HEK293 (cell line): ENCODE results near the gene TCF3.
A peak's percentile ranks its signal among the peaks of the same experiment; 100 is the strongest.

Source experiments
- CTCF ChIA-PET: fragments of 350-600 bp; formaldehyde crosslinking; extraction: SDS; loops from one replicate; lab custom pipeline; 2021; ENCODE audit warnings: antibody characterized with exemption; lab: Yijun Ruan, JAX
- POLR2A ChIA-PET: fragments of 300-600 bp; formaldehyde crosslinking; extraction: SDS; loops from one replicate; lab custom pipeline; 2020; ENCODE audit warnings: antibody characterized with exemption, inconsistent platforms; lab: Yijun Ruan, JAX
- H3K27ac ChIP-seq: fragments of 200-500 bp; sonication (Bioruptor generic); 2 replicates; pipeline ENCODE4 v1.5.1; 2014; ENCODE audit warnings: low read depth, low read length, control low read depth, inconsistent platforms; ENCODE audit errors: extremely low read depth
- H3K36me3 ChIP-seq, 2 experiments: fragments of 200-500 bp in 1 of 2; sonication (Bioruptor generic) in 1 of 2; 1 replicate in 1 of 2; 2 replicates in 1 of 2; pipeline ENCODE4 v1.5.1; 2014 to 2017; ENCODE audit warnings: inconsistent platforms in 2 of 2, low read length in 2 of 2; ENCODE audit not compliant: control insufficient read depth in 2 of 2, insufficient read depth in 1 of 2
- H3K4me1 ChIP-seq: fragments of 200-500 bp; sonication (Bioruptor generic); 2 replicates; pipeline ENCODE4 v1.5.1; 2014; ENCODE audit warnings: mild to moderate bottlenecking, low read length, inconsistent platforms; ENCODE audit not compliant: control insufficient read depth, insufficient read depth
- H3K4me3 ChIP-seq: 2 replicates; pipeline ENCODE4 v1.5.1; 2011; ENCODE audit warnings: low read depth, mild to moderate bottlenecking, control low read depth, low read length, moderate library complexity
- H3K9me3 ChIP-seq: fragments of 200-500 bp; sonication (Bioruptor generic); 2 replicates; pipeline ENCODE4 v1.5.1; 2014; ENCODE audit warnings: low read depth, low read length, inconsistent platforms; ENCODE audit not compliant: control insufficient read depth, insufficient read depth
- BCL11A ChIP-seq: fragments of 450-650 bp; formaldehyde crosslinking; IDR thresholded peaks from 2 replicates; pipeline ENCODE4 v1.5.1; 2016; ENCODE audit warnings: low read depth, missing biosample characterization, missing genetic modification characterization
- GLIS1 ChIP-seq: fragments of 450-650 bp; formaldehyde crosslinking; IDR thresholded peaks from 2 replicates; pipeline ENCODE4 v1.5.1; 2016; ENCODE audit warnings: missing biosample characterization, missing genetic modification characterization
- GLIS2 ChIP-seq: fragments of 450-650 bp; formaldehyde crosslinking; IDR thresholded peaks from 2 replicates; pipeline ENCODE4 v1.5.1; 2016; ENCODE audit warnings: missing biosample characterization, missing genetic modification characterization
- HOXC10 ChIP-seq: sonication (generic); formaldehyde crosslinking; IDR thresholded peaks from 2 replicates; pipeline ENCODE4 v1.8.1; 2023; ENCODE audit warnings: mild to moderate bottlenecking, missing genetic modification reagents
- MZF1 ChIP-seq: fragments of 450-650 bp; formaldehyde crosslinking; IDR thresholded peaks from 2 replicates; pipeline ENCODE4 v1.5.1; 2017; ENCODE audit warnings: missing biosample characterization, missing genetic modification characterization, borderline replicate concordance
- SCRT2 ChIP-seq: fragments of 450-650 bp; formaldehyde crosslinking; IDR thresholded peaks from 2 replicates; pipeline ENCODE4 v1.5.1; 2016; ENCODE audit warnings: missing biosample characterization, missing genetic modification characterization
- ZBTB20 ChIP-seq: fragments of 450-650 bp; formaldehyde crosslinking; IDR thresholded peaks from 2 replicates; pipeline ENCODE4 v1.5.1; 2016; ENCODE audit warnings: missing biosample characterization, missing genetic modification characterization
- ZNF157 ChIP-seq: fragments of 450-650 bp; formaldehyde crosslinking; IDR thresholded peaks from 2 replicates; pipeline ENCODE4 v1.5.1; 2016; ENCODE audit warnings: missing biosample characterization, missing genetic modification characterization
- ZNF366 ChIP-seq: fragments of 450-650 bp; formaldehyde crosslinking; conservative IDR thresholded peaks from 2 replicates; pipeline ENCODE4 v1.5.1; 2016; ENCODE audit warnings: missing biosample characterization, missing genetic modification characterization
- ZNF391 ChIP-seq: fragments of 450-650 bp; formaldehyde crosslinking; IDR thresholded peaks from 2 replicates; pipeline ENCODE4 v1.5.1; 2016; ENCODE audit warnings: low read depth, missing biosample characterization, missing genetic modification characterization, borderline replicate concordance
- ZNF600 ChIP-seq: fragments of 450-650 bp; formaldehyde crosslinking; IDR thresholded peaks from 2 replicates; pipeline ENCODE4 v1.5.1; 2016; ENCODE audit warnings: missing biosample characterization, missing genetic modification characterization
- ZNF843 ChIP-seq: fragments of 450-650 bp; formaldehyde crosslinking; IDR thresholded peaks from 2 replicates; pipeline ENCODE4 v1.5.1; 2016; ENCODE audit warnings: missing biosample characterization, missing genetic modification characterization
- ZXDB ChIP-seq: fragments of 450-650 bp; formaldehyde crosslinking; IDR thresholded peaks from 2 replicates; pipeline ENCODE4 v1.5.1; 2016; ENCODE audit warnings: missing biosample characterization, missing genetic modification characterization
- TF ChIP-seq, protein P1 (sequence below): fragments of 450-650 bp; formaldehyde crosslinking; conservative IDR thresholded peaks from 2 replicates; pipeline ENCODE4 v1.5.1; 2016; ENCODE audit warnings: low read depth, missing biosample characterization, missing genetic modification characterization
- TF ChIP-seq, protein P2 (sequence below): fragments of 450-650 bp; formaldehyde crosslinking; IDR thresholded peaks from 2 replicates; pipeline ENCODE4 v1.5.1; 2016; ENCODE audit warnings: missing biosample characterization, missing genetic modification characterization

The TCF3 gene

DNA sequence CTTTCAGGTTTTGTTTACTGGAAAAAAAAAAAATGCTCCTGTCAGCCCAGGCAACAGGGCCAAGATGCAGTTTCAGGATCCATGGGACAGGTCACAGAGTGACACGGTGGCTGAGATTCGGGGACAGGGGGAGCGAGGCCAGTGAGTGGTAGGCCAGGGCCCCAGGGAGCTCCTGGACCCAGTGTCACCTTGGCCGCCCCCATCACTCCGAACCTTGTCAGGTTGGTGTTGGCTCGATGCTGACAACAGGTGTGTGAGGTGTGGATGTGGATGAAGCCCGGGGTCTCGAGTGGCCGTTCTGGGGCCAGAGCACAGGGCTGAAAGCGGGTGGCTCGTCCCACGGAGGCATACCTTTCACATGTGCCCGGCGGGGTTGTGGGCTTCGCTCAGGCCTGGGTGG is 41.1 kb downstream of the TCF3 start:
- Histone ChIP-seq H3K36me3 (peaks cover 11 to 62% of the 10 kb centered on the region in 2 experiments; a peak in 2 of 3 replicates), H3K27ac (no peak overlapping the region), H3K9me3 (no peaks in the 10 kb centered on the region), H3K4me1 (no peaks in the 10 kb centered on the region), H3K4me3 (no peak overlapping the region)
- POLR2A ChIA-PET, result no interaction called here
- TF ChIP-seq ZNF157 (tag by site-specific recombination), result peak; percentile 30; the same call in 1 of the 2 replicates
- TF ChIP-seq SCRT2 (tag by site-specific recombination), result peak; percentile 57; the same call in 1 of the 2 replicates
- no peak for TF ChIP-seq ZXDB
- CTCF ChIA-PET, result no interaction called here

DNA sequence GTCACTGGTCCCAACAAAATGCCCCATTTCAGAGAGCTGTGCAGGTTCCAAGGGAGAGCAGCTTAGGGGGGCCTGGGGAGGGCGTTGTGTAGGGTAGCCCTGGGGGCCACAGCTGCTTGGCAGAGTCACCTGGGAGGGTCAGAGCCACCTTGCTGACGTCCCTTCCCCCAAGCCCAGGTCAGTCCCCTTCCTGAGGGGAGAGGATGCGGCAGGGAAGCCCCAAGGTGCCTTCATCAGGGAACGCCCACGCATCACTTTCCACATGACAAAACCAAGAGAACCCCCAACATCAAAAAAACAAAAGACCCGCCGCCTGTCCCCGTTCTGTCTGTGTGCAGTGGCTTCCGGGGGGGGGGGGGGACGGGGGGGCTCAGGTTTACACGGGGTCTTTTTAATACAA is 41.8 kb downstream of the TCF3 start:
- H3K4me1 ChIP-seq, result no peaks in the 10 kb centered on the region
- H3K4me3 ChIP-seq, result no peak overlapping the region
- H3K36me3 ChIP-seq, result peaks cover 9 to 56% of the 10 kb centered on the region in 2 experiments; a peak in 2 of 3 replicates
- no peaks in the 10 kb centered on the region for H3K9me3 ChIP-seq
- CTCF ChIA-PET, result no interaction called here
- H3K27ac ChIP-seq, result no peak overlapping the region
- TF ChIP-seq ZNF391 (tag by site-specific recombination) (no peak), ZNF366 (tag by site-specific recombination) (no peak), HOXC10 (no peak), ZNF600 (tag by site-specific recombination) (no peak), ZXDB (no peak), ZNF843 (tag by site-specific recombination) (no peak), MZF1 (tag by site-specific recombination) (no peak)
- TF ChIP-seq, protein P1, sequence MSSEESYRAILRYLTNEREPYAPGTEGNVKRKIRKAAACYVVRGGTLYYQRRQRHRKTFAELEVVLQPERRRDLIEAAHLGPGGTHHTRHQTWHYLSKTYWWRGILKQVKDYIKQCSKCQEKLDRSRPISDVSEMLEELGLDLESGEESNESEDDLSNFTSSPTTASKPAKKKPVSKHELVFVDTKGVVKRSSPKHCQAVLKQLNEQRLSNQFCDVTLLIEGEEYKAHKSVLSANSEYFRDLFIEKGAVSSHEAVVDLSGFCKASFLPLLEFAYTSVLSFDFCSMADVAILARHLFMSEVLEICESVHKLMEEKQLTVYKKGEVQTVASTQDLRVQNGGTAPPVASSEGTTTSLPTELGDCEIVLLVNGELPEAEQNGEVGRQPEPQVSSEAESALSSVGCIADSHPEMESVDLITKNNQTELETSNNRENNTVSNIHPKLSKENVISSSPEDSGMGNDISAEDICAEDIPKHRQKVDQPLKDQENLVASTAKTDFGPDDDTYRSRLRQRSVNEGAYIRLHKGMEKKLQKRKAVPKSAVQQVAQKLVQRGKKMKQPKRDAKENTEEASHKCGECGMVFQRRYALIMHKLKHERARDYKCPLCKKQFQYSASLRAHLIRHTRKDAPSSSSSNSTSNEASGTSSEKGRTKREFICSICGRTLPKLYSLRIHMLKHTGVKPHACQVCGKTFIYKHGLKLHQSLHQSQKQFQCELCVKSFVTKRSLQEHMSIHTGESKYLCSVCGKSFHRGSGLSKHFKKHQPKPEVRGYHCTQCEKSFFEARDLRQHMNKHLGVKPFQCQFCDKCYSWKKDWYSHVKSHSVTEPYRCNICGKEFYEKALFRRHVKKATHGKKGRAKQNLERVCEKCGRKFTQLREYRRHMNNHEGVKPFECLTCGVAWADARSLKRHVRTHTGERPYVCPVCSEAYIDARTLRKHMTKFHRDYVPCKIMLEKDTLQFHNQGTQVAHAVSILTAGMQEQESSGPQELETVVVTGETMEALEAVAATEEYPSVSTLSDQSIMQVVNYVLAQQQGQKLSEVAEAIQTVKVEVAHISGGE (tag by site-specific recombination), result no peak
- TF ChIP-seq, all 188 proteins: peak for 0
- POLR2A ChIA-PET, result no interaction called here

DNA sequence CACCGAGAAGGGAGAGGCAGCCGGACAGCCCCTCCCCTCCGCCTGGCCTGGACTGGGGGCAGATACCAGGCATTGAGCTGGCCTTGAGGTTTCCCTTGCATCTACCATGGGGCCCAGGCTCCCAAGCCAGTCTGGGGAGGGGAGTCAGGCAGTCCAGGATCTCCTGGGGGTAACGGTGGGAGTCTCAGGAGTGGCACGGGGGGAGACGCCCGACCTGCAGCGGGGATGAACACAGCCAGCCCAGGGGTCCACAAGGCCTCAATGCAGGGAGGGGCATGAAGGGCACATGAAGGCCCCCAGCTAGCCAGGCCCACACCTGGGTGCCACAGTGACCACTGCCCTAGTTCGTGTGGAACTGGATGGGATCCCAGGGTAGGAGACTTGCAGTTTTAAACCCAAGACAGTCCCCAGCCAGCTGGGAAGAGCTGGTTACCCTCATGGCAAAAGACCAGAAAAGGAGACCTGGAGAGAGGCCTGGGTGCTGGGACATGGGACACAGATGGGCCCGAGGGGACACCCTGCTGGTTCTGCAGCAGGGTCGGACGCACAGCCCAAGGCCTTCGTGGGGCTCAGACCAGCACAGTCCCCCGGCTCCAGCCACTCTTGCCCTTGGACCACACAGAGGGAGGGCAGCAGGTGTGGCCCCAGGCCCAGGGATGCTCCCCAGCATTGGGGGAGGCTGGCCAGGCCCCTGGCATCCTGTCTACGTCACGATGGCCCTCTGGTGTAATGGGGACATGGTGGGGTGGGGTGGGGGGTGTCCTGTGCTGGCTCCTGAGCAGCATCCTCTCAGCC is 42.5 kb downstream of the TCF3 start:
- TF ChIP-seq GLIS2 (tag by site-specific recombination), result peak; percentile 23; the same call in 1 of the 2 replicates
- no peak for TF ChIP-seq BCL11A (tag by site-specific recombination)
- TF ChIP-seq GLIS1 (tag by site-specific recombination), result peak; percentile 91
- H3K9me3 ChIP-seq, result no peaks in the 10 kb centered on the region
- no peak overlapping the region for H3K27ac ChIP-seq
- ChIA-PET POLR2A (no interaction called here), CTCF (no interaction called here)
- H3K4me3 ChIP-seq, result no peak overlapping the region
- no peaks in the 10 kb centered on the region for H3K4me1 ChIP-seq
- H3K36me3 ChIP-seq, result peaks cover 5 to 49% of the 10 kb centered on the region in 2 experiments; a peak in 2 of 3 replicates

DNA sequence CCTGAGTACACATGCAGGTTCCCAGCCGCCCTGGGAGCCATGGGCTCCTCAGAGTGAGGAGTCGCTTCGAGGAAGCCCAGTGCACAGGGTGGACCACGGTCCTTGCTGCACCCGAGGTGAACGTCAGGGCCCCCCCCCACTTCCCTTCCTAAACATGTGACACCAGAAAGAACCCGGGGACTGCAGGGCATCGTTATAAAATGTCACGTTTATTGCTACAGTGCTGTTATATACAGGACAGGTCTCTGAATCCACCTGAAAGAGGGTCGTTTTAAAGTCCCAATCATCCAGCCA is 43.4 kb downstream of the TCF3 start:
- Histone ChIP-seq H3K36me3 (peaks cover 0 to 41% of the 10 kb centered on the region in 2 experiments; a peak in 2 of 3 replicates), H3K27ac (no peak overlapping the region), H3K4me1 (no peaks in the 10 kb centered on the region), H3K9me3 (no peaks in the 10 kb centered on the region), H3K4me3 (no peak overlapping the region)
- POLR2A ChIA-PET, result interaction anchor here (1.1 kb wide), 1 partner anchor 16 kb away, joined by 4 read pairs; the partner anchor contains the start of gene MBD3
- CTCF ChIA-PET, result no interaction called here
- TF ChIP-seq, protein P2, sequence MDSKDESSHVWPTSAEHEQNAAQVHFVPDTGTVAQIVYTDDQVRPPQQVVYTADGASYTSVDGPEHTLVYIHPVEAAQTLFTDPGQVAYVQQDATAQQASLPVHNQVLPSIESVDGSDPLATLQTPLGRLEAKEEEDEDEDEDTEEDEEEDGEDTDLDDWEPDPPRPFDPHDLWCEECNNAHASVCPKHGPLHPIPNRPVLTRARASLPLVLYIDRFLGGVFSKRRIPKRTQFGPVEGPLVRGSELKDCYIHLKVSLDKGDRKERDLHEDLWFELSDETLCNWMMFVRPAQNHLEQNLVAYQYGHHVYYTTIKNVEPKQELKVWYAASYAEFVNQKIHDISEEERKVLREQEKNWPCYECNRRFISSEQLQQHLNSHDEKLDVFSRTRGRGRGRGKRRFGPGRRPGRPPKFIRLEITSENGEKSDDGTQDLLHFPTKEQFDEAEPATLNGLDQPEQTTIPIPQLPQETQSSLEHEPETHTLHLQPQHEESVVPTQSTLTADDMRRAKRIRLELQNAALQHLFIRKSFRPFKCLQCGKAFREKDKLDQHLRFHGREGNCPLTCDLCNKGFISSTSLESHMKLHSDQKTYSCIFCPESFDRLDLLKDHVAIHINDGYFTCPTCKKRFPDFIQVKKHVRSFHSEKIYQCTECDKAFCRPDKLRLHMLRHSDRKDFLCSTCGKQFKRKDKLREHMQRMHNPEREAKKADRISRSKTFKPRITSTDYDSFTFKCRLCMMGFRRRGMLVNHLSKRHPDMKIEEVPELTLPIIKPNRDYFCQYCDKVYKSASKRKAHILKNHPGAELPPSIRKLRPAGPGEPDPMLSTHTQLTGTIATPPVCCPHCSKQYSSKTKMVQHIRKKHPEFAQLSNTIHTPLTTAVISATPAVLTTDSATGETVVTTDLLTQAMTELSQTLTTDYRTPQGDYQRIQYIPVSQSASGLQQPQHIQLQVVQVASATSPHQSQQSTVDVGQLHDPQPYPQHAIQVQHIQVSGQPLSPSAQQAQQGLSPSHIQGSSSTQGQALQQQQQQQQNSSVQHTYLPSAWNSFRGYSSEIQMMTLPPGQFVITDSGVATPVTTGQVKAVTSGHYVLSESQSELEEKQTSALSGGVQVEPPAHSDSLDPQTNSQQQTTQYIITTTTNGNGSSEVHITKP (tag by site-specific recombination), result 0 out of 2 replicates have a peak, but pooled peaks have one; percentile 14
- no peak for TF ChIP-seq ZBTB20 (tag by site-specific recombination)
